ENCODE data around the gene PCSK6. TPM values are rescaled to one million over a fixed set of nuclear protein-coding genes. Genes with fewer than 3 reads are reported as not detected.

PCSK6 gene
- total RNA-seq, 2 experiments from 2014 or later: 2.7 to 3.0 TPM

- Mint-ChIP-seq H3K27ac (no peak overlapping the region), H3K36me3 (ENCODE audit: low read depth) (no peaks in the 10 kb centered on the region), H3K4me1 (ENCODE audit: low read depth) (peaks cover 19% of the 10 kb centered on the region), H3K9me3 (peaks cover 2% of the 10 kb centered on the region), H3K27me3 (peaks cover 8% of the 10 kb centered on the region), H3K4me3 (no peak overlapping the region)
- no peak for TF ChIP-seq CTCF (IDR thresholded peaks at IDR 0.05)
- intact Hi-C loops (cut with micrococcal nuclease): no loop called here
- POLR2A ChIA-PET: no interaction called here
- no peak for ATAC-seq
- no peak for DNase-seq
- CTCF ChIA-PET: no interaction called here
Measured at GRCh38 chr15:101447168-101447533, 42.4 kb downstream of the PCSK6 start.

GRCh38 chr15:101446518-101447167, 42.9 kb downstream of the PCSK6 start:
- TF ChIP-seq CTCF (IDR thresholded peaks at IDR 0.05): no peak
- ATAC-seq (peak; percentile 74), DNase-seq (peak; percentile 48)
- POLR2A ChIA-PET: no interaction called here
- no peaks in the 10 kb centered on the region for H3K36me3 Mint-ChIP-seq (ENCODE audit: low read depth)
- peaks cover 21% of the 10 kb centered on the region for H3K4me1 Mint-ChIP-seq (ENCODE audit: low read depth)
- peak overlapping the region; percentile 65 for H3K27ac Mint-ChIP-seq
- CTCF ChIA-PET: no interaction called here
- intact Hi-C loops (cut with micrococcal nuclease): no loop called here
- no peak overlapping the region for H3K4me3 Mint-ChIP-seq
- peaks cover 2% of the 10 kb centered on the region for H3K9me3 Mint-ChIP-seq
- peaks cover 7% of the 10 kb centered on the region for H3K27me3 Mint-ChIP-seq

- Mint-ChIP-seq H3K9me3 (peaks cover 2% of the 10 kb centered on the region), H3K27ac (peak overlapping the region; percentile 65), H3K27me3 (peaks cover 7% of the 10 kb centered on the region), H3K4me3 (no peak overlapping the region), H3K4me1 (ENCODE audit: low read depth) (peaks cover 15% of the 10 kb centered on the region), H3K36me3 (ENCODE audit: low read depth) (no peaks in the 10 kb centered on the region)
- TF ChIP-seq CTCF (IDR thresholded peaks at IDR 0.05): no peak
- intact Hi-C loops (cut with micrococcal nuclease): no loop called here
- ATAC-seq (peak; percentile 52), DNase-seq (no peak)
- CTCF ChIA-PET: no interaction called here
- POLR2A ChIA-PET: no interaction called here
Measured at GRCh38 chr15:101445562-101446517, 43.7 kb downstream of the PCSK6 start.

- no peak overlapping the region for H3K4me3 Mint-ChIP-seq
- intact Hi-C loops (cut with micrococcal nuclease): no loop called here
- ChIA-PET POLR2A (no interaction called here), CTCF (no interaction called here)
- peaks cover 2% of the 10 kb centered on the region for H3K9me3 Mint-ChIP-seq
- peaks cover 7% of the 10 kb centered on the region for H3K27me3 Mint-ChIP-seq
- H3K4me1 Mint-ChIP-seq (ENCODE audit: low read depth): peaks cover 11% of the 10 kb centered on the region
- no peaks in the 10 kb centered on the region for H3K36me3 Mint-ChIP-seq (ENCODE audit: low read depth)
- ATAC-seq (no peak), DNase-seq (no peak)
- TF ChIP-seq CTCF (IDR thresholded peaks at IDR 0.05): no peak
- H3K27ac Mint-ChIP-seq: no peak overlapping the region
Measured at GRCh38 chr15:101444807-101445508, 44.5 kb downstream of the PCSK6 start.
